ENCODE measurements around the gene PIGS.

PIGS gene

DNA sequence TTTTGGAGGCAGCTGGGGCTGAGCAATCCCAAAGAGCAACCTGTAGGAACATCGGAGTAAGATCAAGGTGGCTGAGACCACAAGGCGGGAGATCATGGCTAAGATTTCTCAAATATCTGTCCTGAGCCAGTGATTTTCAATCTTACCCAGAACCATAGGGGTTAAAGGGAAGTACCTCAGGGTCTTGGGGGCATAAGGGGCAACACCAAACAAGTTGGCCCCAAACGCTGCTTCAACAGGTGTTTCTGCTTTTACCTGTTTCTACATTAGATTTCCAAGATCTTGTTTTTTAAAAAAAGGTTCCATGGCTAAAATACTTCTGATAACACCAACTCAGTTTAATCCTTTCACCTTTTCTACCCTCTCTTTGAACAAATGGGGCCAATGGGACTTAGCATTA is 16.3 kb downstream of the PIGS start:
- DNase-seq (ENCODE audit: extremely low spot score) = no peak
- no peak for TF ChIP-seq L3MBTL2 (conservative IDR thresholded peaks at IDR 0.05)
- TF ChIP-seq SUZ12 (IDR thresholded peaks at IDR 0.05) = no peak
- no peak for TF ChIP-seq ARNT (IDR thresholded peaks at IDR 0.05)
- no peak for TF ChIP-seq LEF1 (IDR thresholded peaks at IDR 0.05; ENCODE audit: borderline replicate concordance)
- ChIA-PET CTCF (no interaction called here), POLR2A (interaction anchor here (7.0 kb wide), 1 partner anchor 16 kb away, joined by 35 read pairs; the partner anchor contains the start of gene PIGS)

DNA sequence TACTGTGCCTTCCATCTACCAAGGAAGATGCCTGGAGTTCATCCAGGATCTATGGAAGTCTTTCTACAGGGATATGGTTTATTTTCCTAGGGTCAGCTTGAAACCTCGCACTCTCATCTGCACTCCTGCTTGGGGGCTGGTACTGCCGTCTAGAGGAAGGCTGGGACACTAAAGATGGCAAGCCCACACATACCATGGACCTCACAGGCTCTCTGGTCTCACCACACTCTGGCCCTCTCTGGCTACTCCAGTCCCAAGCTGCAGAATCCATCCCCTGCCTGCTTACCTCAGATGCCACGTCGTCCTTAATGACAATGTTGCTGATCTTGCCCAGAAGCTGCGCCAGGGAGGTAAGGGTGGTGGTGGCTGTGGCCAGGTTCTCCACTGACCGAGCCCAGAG is 16.8 kb downstream of the PIGS start:
- TF ChIP-seq HDGF (IDR thresholded peaks at IDR 0.05; ENCODE audit: borderline replicate concordance) (no peak), L3MBTL2 (conservative IDR thresholded peaks at IDR 0.05) (no peak), LEF1 (IDR thresholded peaks at IDR 0.05; ENCODE audit: borderline replicate concordance) (no peak), ARNT (IDR thresholded peaks at IDR 0.05) (no peak), ZNF384 (IDR thresholded peaks at IDR 0.05) (no peak), TARDBP (IDR thresholded peaks at IDR 0.05) (no peak), SUZ12 (IDR thresholded peaks at IDR 0.05) (no peak)
- TF ChIP-seq, protein P1, sequence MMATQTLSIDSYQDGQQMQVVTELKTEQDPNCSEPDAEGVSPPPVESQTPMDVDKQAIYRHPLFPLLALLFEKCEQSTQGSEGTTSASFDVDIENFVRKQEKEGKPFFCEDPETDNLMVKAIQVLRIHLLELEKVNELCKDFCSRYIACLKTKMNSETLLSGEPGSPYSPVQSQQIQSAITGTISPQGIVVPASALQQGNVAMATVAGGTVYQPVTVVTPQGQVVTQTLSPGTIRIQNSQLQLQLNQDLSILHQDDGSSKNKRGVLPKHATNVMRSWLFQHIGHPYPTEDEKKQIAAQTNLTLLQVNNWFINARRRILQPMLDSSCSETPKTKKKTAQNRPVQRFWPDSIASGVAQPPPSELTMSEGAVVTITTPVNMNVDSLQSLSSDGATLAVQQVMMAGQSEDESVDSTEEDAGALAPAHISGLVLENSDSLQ (IDR thresholded peaks at IDR 0.05) = no peak
- CTCF ChIA-PET = no interaction called here
- POLR2A ChIA-PET = interaction anchor here (7.0 kb wide), 1 partner anchor 17 kb away, joined by 35 read pairs; the partner anchor contains the start of gene PIGS
- no peak for DNase-seq (ENCODE audit: extremely low spot score)

DNA sequence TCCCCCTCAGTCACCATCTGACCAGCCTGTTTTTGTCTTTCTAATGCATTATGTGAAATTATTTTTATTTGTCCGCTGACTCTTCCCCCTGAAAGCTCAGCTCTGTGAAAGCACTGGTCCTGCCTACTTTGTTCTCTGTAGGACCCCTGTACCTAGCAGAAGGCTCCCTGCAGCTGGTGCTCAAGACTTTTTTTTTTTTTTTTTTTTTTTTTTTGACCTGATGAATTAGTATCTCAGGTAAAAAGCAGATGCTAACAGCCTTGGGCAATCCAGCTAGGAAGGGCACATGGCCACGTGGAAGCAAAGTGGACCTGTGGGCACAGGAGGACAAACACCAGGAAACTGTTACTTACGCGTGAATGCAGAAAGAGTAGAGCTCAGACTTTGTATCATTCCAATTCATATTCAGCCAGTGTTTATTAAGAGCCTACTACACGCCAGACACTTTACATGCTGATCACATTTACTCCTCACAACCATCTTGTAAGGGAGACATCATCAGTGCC is 18.3 kb downstream of the PIGS start:
- no peak for TF ChIP-seq ARNT (IDR thresholded peaks at IDR 0.05)
- TF ChIP-seq ELF4 (IDR thresholded peaks at IDR 0.05) = no peak
- no peak for TF ChIP-seq NFRKB (IDR thresholded peaks at IDR 0.05)
- no peak for TF ChIP-seq L3MBTL2 (conservative IDR thresholded peaks at IDR 0.05)
- DNase-seq (ENCODE audit: extremely low spot score) = no peak
- ChIA-PET CTCF (interaction anchor here (0.7 to 0.8 kb wide), 2 partner anchors 196 to 903 kb away, joined by 3 to 4 read pairs; no protein-coding TSS in a partner anchor), POLR2A (interaction anchor here (0.8 to 7.0 kb wide), 4 partner anchors 13 to 54 kb away, joined by 3 to 35 read pairs (median 4); partner anchors contain the start of genes ALDOC and PIGS)

DNA sequence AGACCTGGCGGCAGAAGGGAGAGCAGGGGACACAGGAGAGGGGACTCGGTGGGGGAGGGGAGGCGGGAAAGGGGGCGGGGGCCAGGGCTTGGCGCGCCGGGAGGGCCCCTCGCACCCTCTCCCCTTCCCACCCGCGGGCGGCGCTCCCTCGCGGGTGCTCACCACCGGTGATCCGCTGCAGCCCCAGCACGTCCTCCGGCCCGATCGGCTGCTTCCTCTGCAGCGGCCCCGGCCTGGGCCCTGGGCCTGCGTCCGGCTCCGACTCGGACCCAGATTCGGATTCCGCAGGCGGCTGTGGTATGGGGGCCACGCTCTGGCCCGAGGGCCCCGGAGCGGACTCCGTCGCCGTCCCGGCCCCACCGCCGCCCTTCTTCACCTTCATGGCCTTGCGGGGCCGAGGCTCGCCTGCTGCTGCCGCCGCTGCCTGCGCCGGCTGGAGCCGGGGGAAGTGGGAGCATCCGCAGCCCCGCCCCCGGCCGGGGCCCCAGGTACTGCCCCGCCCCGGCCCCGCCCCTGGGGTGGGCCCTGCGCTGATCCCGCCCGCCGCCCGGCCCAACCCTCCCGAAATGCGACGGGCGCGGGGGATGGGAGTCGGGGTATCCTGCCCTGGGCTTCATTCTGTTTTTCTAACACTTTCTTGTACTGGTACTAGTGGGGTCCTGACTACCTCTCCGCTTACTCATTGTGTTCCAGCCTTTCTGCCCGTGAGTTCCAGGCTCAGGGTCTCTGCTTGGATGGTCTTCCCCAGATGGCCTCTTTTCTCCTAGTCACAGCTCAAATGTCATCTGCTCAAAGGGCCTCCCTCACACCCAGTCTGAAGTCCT is 18.9 kb downstream of the PIGS start, which contains the start of gene UNC119:
TSS of gene UNC119 (minus strand) at position 449 of the 824 bp plus-strand sequence. CDS start at position 382, 67 bp downstream.
- DNase-seq (ENCODE audit: extremely low spot score) = peak; percentile 86
- POLR2A ChIA-PET = interaction anchor here (0.8 to 7.0 kb wide), 6 partner anchors 13 to 91 kb away, joined by 3 to 35 read pairs (median 3); partner anchors contain the start of genes ALDOC and PIGS
- no peak for TF ChIP-seq ARNT (IDR thresholded peaks at IDR 0.05)
- TF ChIP-seq SP1 (IDR thresholded peaks at IDR 0.05) = no peak
- no peak for TF ChIP-seq CTBP1 (IDR thresholded peaks at IDR 0.05; ENCODE audit: borderline replicate concordance)
- TF ChIP-seq HDGF (IDR thresholded peaks at IDR 0.05; ENCODE audit: borderline replicate concordance) = no peak
- no peak for TF ChIP-seq SUZ12 (IDR thresholded peaks at IDR 0.05)
- TF ChIP-seq, protein P1 (IDR thresholded peaks at IDR 0.05) = no peak
- TF ChIP-seq FOXK2 (IDR thresholded peaks at IDR 0.05) = no peak
- no peak for TF ChIP-seq NFRKB (IDR thresholded peaks at IDR 0.05)
- TF ChIP-seq FOXM1 (IDR thresholded peaks at IDR 0.05; ENCODE audit: borderline replicate concordance) = no peak
- TF ChIP-seq LEF1 (IDR thresholded peaks at IDR 0.05; ENCODE audit: borderline replicate concordance) = no peak
- no peak for TF ChIP-seq TARDBP (IDR thresholded peaks at IDR 0.05)
- TF ChIP-seq ELF4 (IDR thresholded peaks at IDR 0.05) = no peak
- no peak for TF ChIP-seq BHLHE40 (IDR thresholded peaks at IDR 0.05; ENCODE audit: borderline replicate concordance)
- TF ChIP-seq FOXA1 (IDR thresholded peaks at IDR 0.05) = no peak
- TF ChIP-seq ZNF384 (IDR thresholded peaks at IDR 0.05) = no peak
- no peak for TF ChIP-seq L3MBTL2 (conservative IDR thresholded peaks at IDR 0.05)
- CTCF ChIA-PET = interaction anchor here (0.7 to 1.0 kb wide), 3 partner anchors 57 to 197 kb away, joined by 3 read pairs; no protein-coding TSS in a partner anchor

DNA sequence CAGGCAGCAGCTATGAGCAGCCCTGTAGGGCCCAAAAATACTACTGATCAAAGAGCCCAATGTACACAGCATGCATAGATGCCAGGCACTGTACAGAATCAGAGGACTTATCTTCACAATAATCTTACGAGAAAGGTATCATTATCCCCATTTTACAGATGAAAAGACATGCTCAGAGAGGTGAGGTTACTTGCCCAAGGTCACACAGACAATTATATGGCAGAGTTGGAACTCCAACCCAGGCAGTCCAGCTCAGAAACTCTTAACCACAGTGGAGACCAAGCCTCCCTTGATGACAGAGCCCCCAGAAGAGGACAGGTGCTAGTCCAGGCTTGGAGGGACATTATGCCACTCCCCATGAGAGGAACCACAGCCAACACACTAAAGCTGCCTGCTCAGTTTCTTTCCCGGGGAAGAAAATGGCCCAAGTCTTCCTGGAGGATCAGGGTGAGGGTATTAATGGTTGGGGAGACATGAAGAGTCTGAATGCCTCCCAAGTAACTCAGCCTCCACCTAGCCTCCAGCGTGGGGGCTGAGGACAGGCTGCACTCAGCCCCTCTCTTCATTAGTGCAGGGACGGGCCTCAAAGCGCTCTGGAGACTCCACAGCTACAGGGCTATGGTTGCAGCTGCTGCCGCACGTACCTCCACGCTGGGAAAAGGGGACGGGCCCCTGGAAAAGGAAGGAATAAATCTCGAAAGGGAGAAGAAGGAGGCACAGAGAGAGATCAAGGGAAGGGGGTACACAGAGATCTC is 19.7 kb downstream of the PIGS start:
- peak; percentile 14 for DNase-seq (ENCODE audit: extremely low spot score)
- no peak for TF ChIP-seq ZNF384 (IDR thresholded peaks at IDR 0.05)
- no peak for TF ChIP-seq ELF4 (IDR thresholded peaks at IDR 0.05)
- TF ChIP-seq FOXK2 (IDR thresholded peaks at IDR 0.05) = no peak
- no peak for TF ChIP-seq FOXA1 (IDR thresholded peaks at IDR 0.05)
- no peak for TF ChIP-seq TARDBP (IDR thresholded peaks at IDR 0.05)
- CTCF ChIA-PET = interaction anchor here (0.5 to 1.0 kb wide), 5 partner anchors 11 to 68 kb away, joined by 3 to 6 read pairs (median 3); partner anchors contain the start of gene PIGS
- POLR2A ChIA-PET = interaction anchor here (0.8 to 7.0 kb wide), 4 partner anchors 20 to 94 kb away, joined by 3 to 35 read pairs (median 4); partner anchors contain the start of genes BLTP2 and PIGS

DNA sequence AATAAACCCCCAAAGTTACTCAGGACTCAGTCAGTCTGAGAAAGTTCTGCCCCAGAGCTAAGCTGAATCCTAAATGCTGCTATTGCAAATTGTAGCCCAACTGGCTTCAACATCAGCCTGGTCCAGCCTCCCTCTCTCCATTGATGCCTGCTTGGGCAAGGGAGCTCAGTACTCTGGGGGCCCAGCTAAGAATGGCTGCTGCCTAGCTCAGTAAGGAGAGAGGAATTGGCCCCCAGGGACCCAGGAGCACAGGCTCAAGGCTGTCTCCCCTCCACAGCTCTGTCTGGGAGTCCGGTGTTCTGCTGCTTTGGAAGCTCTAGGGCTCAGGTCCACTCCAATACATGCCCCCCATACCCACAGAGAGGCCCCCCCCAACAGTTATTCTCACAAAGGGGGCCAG is 20.5 kb downstream of the PIGS start:
- DNase-seq (ENCODE audit: extremely low spot score) = no peak
- ChIA-PET CTCF (interaction anchor here (0.8 to 0.9 kb wide), 2 partner anchors 11 to 20 kb away, joined by 5 to 6 read pairs; partner anchors contain the start of gene PIGS), POLR2A (interaction anchor here (1.0 to 2.1 kb wide), 4 partner anchors 14 to 94 kb away, joined by 3 to 5 read pairs (median 4); partner anchors contain the start of genes BLTP2 and PIGS)
- TF ChIP-seq CTBP1 (IDR thresholded peaks at IDR 0.05; ENCODE audit: borderline replicate concordance) = no peak
- no peak for TF ChIP-seq ELF4 (IDR thresholded peaks at IDR 0.05)
- no peak for TF ChIP-seq SUZ12 (IDR thresholded peaks at IDR 0.05)
- no peak for TF ChIP-seq FOXK2 (IDR thresholded peaks at IDR 0.05)
- no peak for TF ChIP-seq L3MBTL2 (conservative IDR thresholded peaks at IDR 0.05)
- TF ChIP-seq, protein P1 (IDR thresholded peaks at IDR 0.05) = no peak
- TF ChIP-seq HDGF (IDR thresholded peaks at IDR 0.05; ENCODE audit: borderline replicate concordance) = no peak
- TF ChIP-seq LEF1 (IDR thresholded peaks at IDR 0.05; ENCODE audit: borderline replicate concordance) = no peak
- TF ChIP-seq ZNF384 (IDR thresholded peaks at IDR 0.05) = no peak
- TF ChIP-seq SP1 (IDR thresholded peaks at IDR 0.05) = no peak
- no peak for TF ChIP-seq TARDBP (IDR thresholded peaks at IDR 0.05)
- TF ChIP-seq FOXA1 (IDR thresholded peaks at IDR 0.05) = no peak
- no peak for TF ChIP-seq BHLHE40 (IDR thresholded peaks at IDR 0.05; ENCODE audit: borderline replicate concordance)
- no peak for TF ChIP-seq FOXM1 (IDR thresholded peaks at IDR 0.05; ENCODE audit: borderline replicate concordance)
- TF ChIP-seq NFRKB (IDR thresholded peaks at IDR 0.05) = no peak
- TF ChIP-seq ARNT (IDR thresholded peaks at IDR 0.05) = no peak

Measured in HEK293T (cell line).